ENCODE measurements around the gene PSMD11.

The PSMD11 gene

GRCh38 chr17:32513579-32513978 is 69.3 kb downstream of the PSMD11 start (continued):
- TF ChIP-seq CSDC2 (CRISPR knock-in tag; IDR thresholded peaks at IDR 0.05), result no peak
- TF ChIP-seq ISL1 (CRISPR knock-in tag; IDR thresholded peaks at IDR 0.05), result no peak
- TF ChIP-seq ZNF70 (CRISPR knock-in tag; IDR thresholded peaks at IDR 0.05), result no peak
- TF ChIP-seq CSRNP3 (CRISPR knock-in tag; IDR thresholded peaks at IDR 0.05), result no peak
- no peak for TF ChIP-seq TOX (CRISPR knock-in tag; IDR thresholded peaks at IDR 0.05; ENCODE audit: borderline replicate concordance)
- no peak for TF ChIP-seq GLIS3 (CRISPR knock-in tag; IDR thresholded peaks at IDR 0.05)

GRCh38 chr17:32514606-32515005 is 70.3 kb downstream of the PSMD11 start:
- no peak for ATAC-seq
- no peak for TF ChIP-seq ISL1 (CRISPR knock-in tag; IDR thresholded peaks at IDR 0.05)
- TF ChIP-seq TSHZ2 (CRISPR knock-in tag; IDR thresholded peaks at IDR 0.05), result no peak
- TF ChIP-seq TCF4 (CRISPR knock-in tag; IDR thresholded peaks at IDR 0.05; ENCODE audit: borderline replicate concordance), result no peak
- TF ChIP-seq POU6F1 (CRISPR knock-in tag; IDR thresholded peaks at IDR 0.05; ENCODE audit: borderline replicate concordance, low read depth), result no peak
- no peak for TF ChIP-seq TOX (CRISPR knock-in tag; IDR thresholded peaks at IDR 0.05; ENCODE audit: borderline replicate concordance)
- TF ChIP-seq ARNTL (CRISPR knock-in tag; IDR thresholded peaks at IDR 0.05; ENCODE audit: borderline replicate concordance, low read depth), result no peak
- TF ChIP-seq GLIS3 (CRISPR knock-in tag; IDR thresholded peaks at IDR 0.05), result no peak
- TF ChIP-seq BACH2 (CRISPR knock-in tag; IDR thresholded peaks at IDR 0.05; ENCODE audit: borderline replicate concordance), result no peak
- TF ChIP-seq CSDC2 (CRISPR knock-in tag; IDR thresholded peaks at IDR 0.05), result no peak
- TF ChIP-seq PPARA (CRISPR knock-in tag; IDR thresholded peaks at IDR 0.05; ENCODE audit: borderline replicate concordance), result no peak
- no peak for TF ChIP-seq CREB5 (CRISPR knock-in tag; IDR thresholded peaks at IDR 0.05; ENCODE audit: low read depth)
- TF ChIP-seq ZFP30 (CRISPR knock-in tag; IDR thresholded peaks at IDR 0.05), result no peak
- no peak for TF ChIP-seq ZC3H10 (CRISPR knock-in tag; IDR thresholded peaks at IDR 0.05)
- no peak for TF ChIP-seq ZNF8 (CRISPR knock-in tag; IDR thresholded peaks at IDR 0.05)
- TF ChIP-seq RARB (CRISPR knock-in tag; IDR thresholded peaks at IDR 0.05), result no peak
- no peak for TF ChIP-seq OSR1 (CRISPR knock-in tag; IDR thresholded peaks at IDR 0.05)
- no peak for TF ChIP-seq ZFP3 (CRISPR knock-in tag; IDR thresholded peaks at IDR 0.05)

- ATAC-seq, result no peak
- TF ChIP-seq ZNF70 (CRISPR knock-in tag; IDR thresholded peaks at IDR 0.05) (no peak), TCF4 (CRISPR knock-in tag; IDR thresholded peaks at IDR 0.05; ENCODE audit: borderline replicate concordance) (no peak), ZFP30 (CRISPR knock-in tag; IDR thresholded peaks at IDR 0.05) (no peak), TOX (CRISPR knock-in tag; IDR thresholded peaks at IDR 0.05; ENCODE audit: borderline replicate concordance) (no peak), ISL1 (CRISPR knock-in tag; IDR thresholded peaks at IDR 0.05) (no peak), ESRRG (CRISPR knock-in tag; IDR thresholded peaks at IDR 0.05) (no peak), POU6F1 (CRISPR knock-in tag; IDR thresholded peaks at IDR 0.05; ENCODE audit: borderline replicate concordance, low read depth) (no peak), GLIS3 (CRISPR knock-in tag; IDR thresholded peaks at IDR 0.05) (no peak), CSRNP3 (CRISPR knock-in tag; IDR thresholded peaks at IDR 0.05) (no peak), PATZ1 (CRISPR knock-in tag; IDR thresholded peaks at IDR 0.05; ENCODE audit: borderline replicate concordance) (no peak), TSHZ2 (CRISPR knock-in tag; IDR thresholded peaks at IDR 0.05) (no peak)
Measured at GRCh38 chr17:32515677-32516383, 71.5 kb downstream of the PSMD11 start.
